Measurements from ENCODE around the gene ZNF554.

The ZNF554 gene

DNA sequence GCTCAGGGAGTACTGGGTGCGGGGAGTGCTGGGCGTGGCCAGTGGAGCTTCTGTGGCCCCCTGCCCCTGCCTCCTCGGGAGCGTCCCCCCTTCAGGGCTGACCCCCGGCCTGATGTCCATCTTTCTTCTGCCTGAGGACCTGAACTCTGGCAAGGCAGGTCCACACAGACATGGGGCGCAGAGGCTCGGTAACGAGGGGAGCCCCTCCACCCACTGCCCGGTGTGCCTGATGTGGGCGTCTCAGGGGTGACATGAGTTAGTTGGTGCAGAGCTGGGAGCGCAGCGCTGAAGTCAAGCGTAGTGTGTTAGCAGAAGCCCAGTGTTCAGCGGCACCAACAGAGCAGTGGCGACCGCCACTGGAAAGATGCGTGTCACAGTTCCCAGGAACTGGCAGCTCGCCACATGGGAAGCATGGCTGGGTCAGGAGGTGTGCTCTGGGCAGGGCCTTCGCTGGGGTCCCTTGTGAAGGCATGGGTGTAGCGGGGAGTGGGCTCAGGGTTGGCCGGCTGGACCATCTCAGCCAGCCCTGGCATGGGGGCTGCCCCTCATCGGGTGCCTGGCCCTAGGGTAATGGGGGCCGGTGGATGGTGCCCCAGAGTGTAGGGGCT is 22.9 kb upstream of the ZNF554 start:
- DNase-seq (ENCODE audit: low read depth in 1 of 2, low spot score in 1 of 2) = no peak
- Histone ChIP-seq H3K27me3 (ENCODE audit: insufficient read depth, poor library complexity, severe bottlenecking) (no peaks in the 10 kb centered on the region), H3K4me3 (replicated peaks; ENCODE audit: insufficient read depth, low read length) (no peak overlapping the region), H3K27ac (replicated peaks) (no peak overlapping the region)
- TF ChIP-seq SPI1 (IDR thresholded peaks at IDR 0.05; ENCODE audit: borderline replicate concordance, low read depth) (no peak), POLR2AphosphoS5 (IDR thresholded peaks at IDR 0.05; ENCODE audit: low read depth) (no peak), GABPA (IDR thresholded peaks at IDR 0.05; ENCODE audit: low read depth) (no peak)
- TF ChIP-seq, protein P1, sequence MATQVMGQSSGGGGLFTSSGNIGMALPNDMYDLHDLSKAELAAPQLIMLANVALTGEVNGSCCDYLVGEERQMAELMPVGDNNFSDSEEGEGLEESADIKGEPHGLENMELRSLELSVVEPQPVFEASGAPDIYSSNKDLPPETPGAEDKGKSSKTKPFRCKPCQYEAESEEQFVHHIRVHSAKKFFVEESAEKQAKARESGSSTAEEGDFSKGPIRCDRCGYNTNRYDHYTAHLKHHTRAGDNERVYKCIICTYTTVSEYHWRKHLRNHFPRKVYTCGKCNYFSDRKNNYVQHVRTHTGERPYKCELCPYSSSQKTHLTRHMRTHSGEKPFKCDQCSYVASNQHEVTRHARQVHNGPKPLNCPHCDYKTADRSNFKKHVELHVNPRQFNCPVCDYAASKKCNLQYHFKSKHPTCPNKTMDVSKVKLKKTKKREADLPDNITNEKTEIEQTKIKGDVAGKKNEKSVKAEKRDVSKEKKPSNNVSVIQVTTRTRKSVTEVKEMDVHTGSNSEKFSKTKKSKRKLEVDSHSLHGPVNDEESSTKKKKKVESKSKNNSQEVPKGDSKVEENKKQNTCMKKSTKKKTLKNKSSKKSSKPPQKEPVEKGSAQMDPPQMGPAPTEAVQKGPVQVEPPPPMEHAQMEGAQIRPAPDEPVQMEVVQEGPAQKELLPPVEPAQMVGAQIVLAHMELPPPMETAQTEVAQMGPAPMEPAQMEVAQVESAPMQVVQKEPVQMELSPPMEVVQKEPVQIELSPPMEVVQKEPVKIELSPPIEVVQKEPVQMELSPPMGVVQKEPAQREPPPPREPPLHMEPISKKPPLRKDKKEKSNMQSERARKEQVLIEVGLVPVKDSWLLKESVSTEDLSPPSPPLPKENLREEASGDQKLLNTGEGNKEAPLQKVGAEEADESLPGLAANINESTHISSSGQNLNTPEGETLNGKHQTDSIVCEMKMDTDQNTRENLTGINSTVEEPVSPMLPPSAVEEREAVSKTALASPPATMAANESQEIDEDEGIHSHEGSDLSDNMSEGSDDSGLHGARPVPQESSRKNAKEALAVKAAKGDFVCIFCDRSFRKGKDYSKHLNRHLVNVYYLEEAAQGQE (IDR thresholded peaks at IDR 0.05; ENCODE audit: insufficient replicate concordance, low read depth) = no peak
- TF ChIP-seq, protein P2, sequence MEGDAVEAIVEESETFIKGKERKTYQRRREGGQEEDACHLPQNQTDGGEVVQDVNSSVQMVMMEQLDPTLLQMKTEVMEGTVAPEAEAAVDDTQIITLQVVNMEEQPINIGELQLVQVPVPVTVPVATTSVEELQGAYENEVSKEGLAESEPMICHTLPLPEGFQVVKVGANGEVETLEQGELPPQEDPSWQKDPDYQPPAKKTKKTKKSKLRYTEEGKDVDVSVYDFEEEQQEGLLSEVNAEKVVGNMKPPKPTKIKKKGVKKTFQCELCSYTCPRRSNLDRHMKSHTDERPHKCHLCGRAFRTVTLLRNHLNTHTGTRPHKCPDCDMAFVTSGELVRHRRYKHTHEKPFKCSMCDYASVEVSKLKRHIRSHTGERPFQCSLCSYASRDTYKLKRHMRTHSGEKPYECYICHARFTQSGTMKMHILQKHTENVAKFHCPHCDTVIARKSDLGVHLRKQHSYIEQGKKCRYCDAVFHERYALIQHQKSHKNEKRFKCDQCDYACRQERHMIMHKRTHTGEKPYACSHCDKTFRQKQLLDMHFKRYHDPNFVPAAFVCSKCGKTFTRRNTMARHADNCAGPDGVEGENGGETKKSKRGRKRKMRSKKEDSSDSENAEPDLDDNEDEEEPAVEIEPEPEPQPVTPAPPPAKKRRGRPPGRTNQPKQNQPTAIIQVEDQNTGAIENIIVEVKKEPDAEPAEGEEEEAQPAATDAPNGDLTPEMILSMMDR (IDR thresholded peaks at IDR 0.05; ENCODE audit: insufficient read depth, low read length) = no peak

DNA sequence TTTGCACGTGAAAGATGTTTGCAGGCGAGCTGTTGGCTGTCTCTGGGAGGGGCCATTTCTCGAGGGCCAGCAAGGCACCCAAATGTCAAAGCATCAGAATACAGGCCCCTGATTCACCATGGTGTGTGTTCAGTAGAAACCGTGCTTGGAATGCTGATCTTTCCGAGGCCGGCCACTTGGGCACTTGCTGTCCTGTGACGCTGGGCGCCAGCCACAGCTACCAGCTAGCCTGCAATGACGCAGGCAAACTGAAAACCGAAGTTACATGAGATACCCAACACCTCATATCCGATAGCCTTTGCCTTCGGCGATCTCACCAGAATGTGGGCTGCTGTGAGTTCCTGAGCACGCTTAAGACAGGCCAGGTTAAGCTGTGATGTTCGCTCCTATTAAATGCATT is 22.4 kb upstream of the ZNF554 start:
- no peak overlapping the region for H3K27ac ChIP-seq (replicated peaks)

DNA sequence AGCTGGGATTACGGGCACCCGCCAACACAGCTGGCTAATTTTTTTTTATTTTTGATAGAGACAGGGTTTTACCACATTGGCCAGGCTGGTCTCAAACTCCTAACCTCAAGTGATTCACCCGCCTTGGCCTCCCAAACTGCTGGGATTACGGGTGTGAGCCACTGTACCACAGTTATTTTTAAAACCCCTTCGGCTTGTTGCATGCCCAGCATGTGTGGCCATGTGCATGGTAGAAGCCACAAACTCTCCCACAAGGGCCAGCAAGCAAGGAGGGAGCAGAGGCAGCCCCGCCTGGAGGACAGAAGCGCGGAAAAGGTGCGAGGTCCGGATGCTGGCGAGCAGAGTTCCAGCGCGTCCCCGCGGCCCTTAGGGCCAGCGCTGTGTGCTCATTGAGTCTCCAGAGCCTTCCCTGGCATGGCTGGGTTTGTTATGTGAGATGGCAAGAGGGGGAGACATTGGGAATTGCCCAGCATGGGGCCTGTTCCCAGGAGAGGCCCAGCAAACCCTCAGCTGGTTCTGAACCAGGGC is 21.4 kb upstream of the ZNF554 start:
- Histone ChIP-seq H3K27me3 (ENCODE audit: insufficient read depth, poor library complexity, severe bottlenecking) (no peaks in the 10 kb centered on the region), H3K27ac (replicated peaks) (no peak overlapping the region), H3K4me3 (replicated peaks; ENCODE audit: insufficient read depth, low read length) (no peak overlapping the region)
- no peak for DNase-seq (ENCODE audit: low read depth in 1 of 2, low spot score in 1 of 2)
- TF ChIP-seq POLR2AphosphoS5 (IDR thresholded peaks at IDR 0.05; ENCODE audit: low read depth) (no peak), GABPA (IDR thresholded peaks at IDR 0.05; ENCODE audit: low read depth) (no peak), SPI1 (IDR thresholded peaks at IDR 0.05; ENCODE audit: borderline replicate concordance, low read depth) (no peak)
- TF ChIP-seq, protein P1 (IDR thresholded peaks at IDR 0.05; ENCODE audit: insufficient replicate concordance, low read depth) = no peak
- TF ChIP-seq, protein P2 (IDR thresholded peaks at IDR 0.05; ENCODE audit: insufficient read depth, low read length) = no peak

More for the DNA sequence above, 22.4 kb upstream of the ZNF554 start:
- H3K4me3 ChIP-seq (replicated peaks; ENCODE audit: insufficient read depth, low read length) = no peak overlapping the region
- no peak for DNase-seq (ENCODE audit: low read depth in 1 of 2, low spot score in 1 of 2)
- TF ChIP-seq, protein P2 (IDR thresholded peaks at IDR 0.05; ENCODE audit: insufficient read depth, low read length) = no peak
- TF ChIP-seq SPI1 (IDR thresholded peaks at IDR 0.05; ENCODE audit: borderline replicate concordance, low read depth) (no peak), GABPA (IDR thresholded peaks at IDR 0.05; ENCODE audit: low read depth) (no peak), POLR2AphosphoS5 (IDR thresholded peaks at IDR 0.05; ENCODE audit: low read depth) (no peak)
- TF ChIP-seq, protein P1 (IDR thresholded peaks at IDR 0.05; ENCODE audit: insufficient replicate concordance, low read depth) = no peak
- H3K27me3 ChIP-seq (ENCODE audit: insufficient read depth, poor library complexity, severe bottlenecking) = no peaks in the 10 kb centered on the region
